Upper lobe of left lung (tissue), 6 donors: ENCODE results near the gene MACROD2. TPM values are rescaled to one million over a fixed set of nuclear protein-coding genes. Genes with fewer than 3 reads are reported as not detected.

Experiments used
- ATAC-seq, 2 donors: fragments of 200-7000 bp; cut with Tn5 transposase; one replicate each; pipeline ENCODE4 v1.9.1; 2022; ENCODE audit warnings: mild to moderate bottlenecking in 2 of 2, moderate library complexity in 2 of 2; ENCODE audit not compliant: low FRiP score in 2 of 2
- DNase-seq, 2 donors: peaks; one replicate each; pipeline ENCODE4 v3.0.0-alpha.2; 2019 to 2020
- H3K27ac ChIP-seq, 4 donors: fragments of 200-600 bp; sonication (generic); one replicate each; pipeline ENCODE4 v1.5.1; 2016 to 2019
- H3K27me3 ChIP-seq, 4 donors: fragments of 200-600 bp; sonication (generic); one replicate each; pipeline ENCODE4 v1.5.1; 2017 to 2019
- H3K36me3 ChIP-seq, 4 donors: fragments of 200-600 bp; sonication (generic); one replicate each; pipeline ENCODE4 v1.5.1; 2016 to 2019
- H3K4me1 ChIP-seq, 4 donors: fragments of 200-600 bp; sonication (generic); one replicate each; pipeline ENCODE4 v1.5.1; 2018 to 2019
- H3K4me3 ChIP-seq, 4 donors: fragments of 200-600 bp; sonication (generic); one replicate each; pipeline ENCODE4 v1.5.1; 2017 to 2019; ENCODE audit warnings: mild to moderate bottlenecking in 2 of 4, moderate library complexity in 1 of 4
- H3K9me3 ChIP-seq, 4 donors: fragments of 200-600 bp; sonication (generic); one replicate each; pipeline ENCODE4 v1.5.1; 2018 to 2019
- EP300 ChIP-seq, 4 donors: sonication (generic); formaldehyde crosslinking; IDR thresholded peaks; one replicate each; pipeline ENCODE4 v1.5.1; 2017; ENCODE audit warnings: antibody characterized with exemption in 4 of 4, control low read depth in 2 of 4
- POLR2A ChIP-seq, 4 donors: fragments of 450-650 bp; IDR thresholded peaks; one replicate each; pipeline ENCODE4 v1.5.1; 2016 to 2017; ENCODE audit warnings: antibody characterized with exemption in 4 of 4, mild to moderate bottlenecking in 2 of 4
- POLR2AphosphoS5 ChIP-seq, 2 donors: sonication (generic); formaldehyde crosslinking; IDR thresholded peaks; one replicate each; pipeline ENCODE4 v1.5.1; 2017; ENCODE audit warnings: antibody characterized with exemption in 2 of 2
- WGBS, 2 donors: methylation state at CpG; one replicate each; pipeline ENCODE4 v1.1.5; 2017 to 2018; 5-methylcytosine and 5-hydroxymethylcytosine counted together
- total RNA-seq, 6 donors: library from RNA; depleted of rRNA in 4 of 6; stranded (reverse); fragments of >200 nt in 4 of 6; gene quantifications; one replicate each; pipeline versions ENCODE4 v1.1.0 to v1.2.1, GENCODE V29; 2016 to 2021
- TF ChIP-seq, protein P1 (sequence below), 6 experiments: fragments of 450-650 bp in 4 of 6; fragments of 200-600 bp in 2 of 6; sonication (generic) in 2 of 6; IDR thresholded peaks; one replicate each; pipeline ENCODE4 v1.5.1; 2016 to 2019; ENCODE audit warnings: antibody characterized with exemption in 6 of 6
- donor health status: DM: no; HTN: no; CAD: no; lungs with moderate emphysema.
- donor health status: DM: no; HTN: yes; CAD: no; lungs with severe emphysema.

Gene MACROD2
- total RNA-seq, 6 donors from 2014 or later: 20.7 to 84.3 (median 36.3) TPM

GRCh38 chr20:15986690-15987089, 1991.4 kb downstream of the MACROD2 start:
- ATAC-seq (no peak), DNase-seq (no peak)
- no peak overlapping the region for H3K27ac ChIP-seq
- H3K9me3 ChIP-seq: no peaks in the 10 kb centered on the region
- no peaks in the 10 kb centered on the region for H3K27me3 ChIP-seq
- no peak overlapping the region for H3K4me3 ChIP-seq
- TF ChIP-seq POLR2AphosphoS5 (IDR thresholded peaks at IDR 0.05) (no peak), POLR2A (IDR thresholded peaks at IDR 0.05) (no peak), EP300 (IDR thresholded peaks at IDR 0.05) (no peak)
- TF ChIP-seq, protein P1, sequence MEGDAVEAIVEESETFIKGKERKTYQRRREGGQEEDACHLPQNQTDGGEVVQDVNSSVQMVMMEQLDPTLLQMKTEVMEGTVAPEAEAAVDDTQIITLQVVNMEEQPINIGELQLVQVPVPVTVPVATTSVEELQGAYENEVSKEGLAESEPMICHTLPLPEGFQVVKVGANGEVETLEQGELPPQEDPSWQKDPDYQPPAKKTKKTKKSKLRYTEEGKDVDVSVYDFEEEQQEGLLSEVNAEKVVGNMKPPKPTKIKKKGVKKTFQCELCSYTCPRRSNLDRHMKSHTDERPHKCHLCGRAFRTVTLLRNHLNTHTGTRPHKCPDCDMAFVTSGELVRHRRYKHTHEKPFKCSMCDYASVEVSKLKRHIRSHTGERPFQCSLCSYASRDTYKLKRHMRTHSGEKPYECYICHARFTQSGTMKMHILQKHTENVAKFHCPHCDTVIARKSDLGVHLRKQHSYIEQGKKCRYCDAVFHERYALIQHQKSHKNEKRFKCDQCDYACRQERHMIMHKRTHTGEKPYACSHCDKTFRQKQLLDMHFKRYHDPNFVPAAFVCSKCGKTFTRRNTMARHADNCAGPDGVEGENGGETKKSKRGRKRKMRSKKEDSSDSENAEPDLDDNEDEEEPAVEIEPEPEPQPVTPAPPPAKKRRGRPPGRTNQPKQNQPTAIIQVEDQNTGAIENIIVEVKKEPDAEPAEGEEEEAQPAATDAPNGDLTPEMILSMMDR (IDR thresholded peaks at IDR 0.05): no peak
- no peaks in the 10 kb centered on the region for H3K36me3 ChIP-seq
- WGBS, 2 donors: 75 to 95% methylated on average over 3 of the region's 3 CpGs
- H3K4me1 ChIP-seq: no peaks in the 10 kb centered on the region

DNA sequence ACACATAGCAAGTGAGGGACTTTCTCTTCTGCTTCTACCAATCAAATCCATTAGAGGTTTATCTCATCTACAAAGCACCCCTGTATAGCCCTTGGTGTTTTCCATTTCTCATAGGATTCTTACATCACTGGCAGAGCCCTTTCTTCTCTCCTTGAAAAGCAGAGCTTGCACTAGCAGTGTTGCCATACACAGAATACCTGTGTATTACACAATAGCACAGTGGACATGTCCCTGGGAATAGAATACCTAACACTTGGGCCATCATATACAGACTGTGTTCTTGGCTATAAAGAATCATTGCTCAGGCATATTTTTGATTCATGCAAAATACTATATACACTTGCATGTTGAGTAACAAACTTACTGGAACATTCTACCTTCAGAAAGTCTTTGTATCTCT, 1996.0 kb downstream of the MACROD2 start:
- H3K27ac ChIP-seq: no peak overlapping the region
- peaks cover 0 to 5% (median 0%) of the 10 kb centered on the region in 4 donors for H3K9me3 ChIP-seq
- TF ChIP-seq, protein P1 (IDR thresholded peaks at IDR 0.05): no peak
- TF ChIP-seq POLR2AphosphoS5 (IDR thresholded peaks at IDR 0.05): no peak
- TF ChIP-seq EP300 (IDR thresholded peaks at IDR 0.05): no peak
- TF ChIP-seq POLR2A (IDR thresholded peaks at IDR 0.05): no peak
- no peaks in the 10 kb centered on the region for H3K27me3 ChIP-seq
- ATAC-seq: no peak
- DNase-seq: no peak
- H3K4me1 ChIP-seq: no peaks in the 10 kb centered on the region
- no peak overlapping the region for H3K4me3 ChIP-seq
- no peaks in the 10 kb centered on the region for H3K36me3 ChIP-seq

DNA sequence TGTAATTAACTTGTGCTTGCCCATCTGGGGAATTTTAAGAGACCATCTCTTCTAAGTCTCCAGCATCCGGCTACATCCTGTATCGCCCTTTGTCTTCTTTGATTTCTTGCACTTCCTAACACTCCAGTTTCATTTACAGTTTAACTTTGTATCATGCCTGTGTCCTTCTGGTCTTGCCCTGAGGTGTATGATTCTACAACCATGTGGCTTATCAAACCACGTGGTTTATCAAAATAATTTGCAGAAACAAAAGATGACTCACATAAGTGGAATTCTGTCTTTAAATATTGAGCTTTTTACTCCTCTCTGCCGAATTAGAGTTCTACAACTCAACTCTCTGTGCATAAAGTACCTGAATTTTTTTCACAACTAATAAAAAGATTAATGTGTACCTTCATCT, 1997.2 kb downstream of the MACROD2 start:
- 65 to 77% methylated on average over 4 of the region's 4 CpGs for WGBS, 2 donors
- Histone ChIP-seq H3K36me3 (no peaks in the 10 kb centered on the region), H3K4me3 (no peak overlapping the region), H3K9me3 (peaks cover 6 to 12% (median 8%) of the 10 kb centered on the region in 4 donors), H3K27me3 (no peaks in the 10 kb centered on the region), H3K4me1 (no peaks in the 10 kb centered on the region), H3K27ac (no peak overlapping the region)
- ATAC-seq: no peak
- TF ChIP-seq, protein P1 (IDR thresholded peaks at IDR 0.05): no peak
- no peak for TF ChIP-seq POLR2AphosphoS5 (IDR thresholded peaks at IDR 0.05)
- TF ChIP-seq EP300 (IDR thresholded peaks at IDR 0.05): no peak
- no peak for TF ChIP-seq POLR2A (IDR thresholded peaks at IDR 0.05)
- no peak for DNase-seq

DNA sequence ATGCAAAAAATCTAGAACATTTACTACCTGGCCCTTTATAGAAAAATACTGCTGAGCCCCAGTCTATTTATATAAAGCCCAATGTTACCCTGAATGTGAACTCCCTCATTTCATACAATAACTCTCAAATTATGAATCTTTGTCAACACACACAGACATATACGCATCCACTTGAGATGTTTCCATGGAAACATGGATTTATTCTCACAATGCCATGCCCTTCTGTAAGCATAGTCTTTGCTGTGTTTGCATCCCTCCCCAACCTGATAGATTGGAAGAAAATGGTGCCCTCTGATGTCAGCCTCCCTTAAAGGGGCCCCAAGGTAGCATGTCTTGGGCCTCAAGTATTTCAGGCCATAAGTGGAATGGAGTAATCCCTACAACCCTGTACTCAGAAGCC, 2004.8 kb downstream of the MACROD2 start:
- ATAC-seq (no peak), DNase-seq (no peak)
- no peak overlapping the region for H3K27ac ChIP-seq
- no peaks in the 10 kb centered on the region for H3K4me1 ChIP-seq
- H3K9me3 ChIP-seq: peaks cover 11 to 19% (median 14%) of the 10 kb centered on the region in 4 donors
- H3K4me3 ChIP-seq: no peak overlapping the region
- H3K36me3 ChIP-seq: no peaks in the 10 kb centered on the region
- no peaks in the 10 kb centered on the region for H3K27me3 ChIP-seq
- TF ChIP-seq, protein P1 (IDR thresholded peaks at IDR 0.05): no peak
- 48 to 93% methylated on average over 1 of the region's 1 CpG for WGBS, 2 donors

- Histone ChIP-seq H3K4me1 (no peaks in the 10 kb centered on the region), H3K9me3 (peaks cover 11 to 17% (median 13%) of the 10 kb centered on the region in 4 donors), H3K27me3 (no peaks in the 10 kb centered on the region), H3K4me3 (no peak overlapping the region), H3K27ac (no peak overlapping the region), H3K36me3 (no peaks in the 10 kb centered on the region)
- ATAC-seq (no peak), DNase-seq (no peak)
- WGBS, 2 donors: 82 to 83% methylated on average over 2 of the region's 2 CpGs
- TF ChIP-seq, protein P1 (IDR thresholded peaks at IDR 0.05): no peak
- TF ChIP-seq EP300 (IDR thresholded peaks at IDR 0.05): no peak
- no peak for TF ChIP-seq POLR2AphosphoS5 (IDR thresholded peaks at IDR 0.05)
- no peak for TF ChIP-seq POLR2A (IDR thresholded peaks at IDR 0.05)
These were observed 2006.0 kb downstream of the MACROD2 start for GRCh38 chr20:16001286-16001685.
